Transverse colon (tissue), 4 donors: ENCODE results near the gene RNF145. TPM values are rescaled to one million over a fixed set of nuclear protein-coding genes. Genes with fewer than 3 reads are reported as not detected.
"Not testable (repeated sequence)": the region's sequence is repeated elsewhere in the genome, so short reads cannot be mapped to it uniquely, and the experiment has no call there.

Experiments used
- DNase-seq: peaks from one replicate; pipeline ENCODE4 v3.0.0-alpha.2; 2019
- H3K27ac ChIP-seq, 4 donors: fragments of 200-600 bp; sonication (generic); 2 replicates each; pipeline ENCODE4 v1.5.1; 2016 to 2018; ENCODE audit warnings: inconsistent platforms in 4 of 4
- H3K27me3 ChIP-seq: fragments of 200-600 bp; sonication (generic); 2 replicates; pipeline ENCODE4 v1.5.1; 2017; ENCODE audit warnings: inconsistent platforms
- H3K36me3 ChIP-seq, 4 donors: fragments of 200-600 bp; sonication (generic); 2 replicates each; pipeline ENCODE4 v1.5.1; 2017 to 2019; ENCODE audit warnings: inconsistent platforms in 4 of 4
- H3K4me1 ChIP-seq, 4 donors: fragments of 200-600 bp; sonication (generic); 2 replicates each; pipeline ENCODE4 v1.5.1; 2017 to 2020; ENCODE audit warnings: inconsistent platforms in 4 of 4
- H3K4me3 ChIP-seq, 4 donors: fragments of 200-600 bp; sonication (generic); 1 replicate in 1 of 4; 2 replicates in 3 of 4; pipeline versions ENCODE4 v1.5.1 to v1.6.1; 2017 to 2019; ENCODE audit warnings: inconsistent platforms in 4 of 4
- H3K9me3 ChIP-seq, 2 donors: fragments of 200-600 bp; sonication (generic); 2 replicates each; pipeline ENCODE4 v1.5.1; 2017 to 2019; ENCODE audit warnings: inconsistent platforms in 2 of 2
- CTCF ChIP-seq, 5 experiments: fragments of 200-600 bp in 3 of 5; fragments of 450-650 bp in 2 of 5; sonication (generic) in 3 of 5; IDR thresholded peaks; 1 replicate in 2 of 5; 2 replicates in 3 of 5; pipeline ENCODE4 v1.5.1; 2016 to 2017; ENCODE audit warnings: antibody characterized with exemption in 5 of 5, inconsistent platforms in 3 of 5, mild to moderate bottlenecking in 2 of 5, moderate library complexity in 1 of 5
- EP300 ChIP-seq: sonication (generic); formaldehyde crosslinking; IDR thresholded peaks from one replicate; pipeline ENCODE4 v1.6.1; 2017; ENCODE audit warnings: antibody characterized with exemption, low read depth
- POLR2A ChIP-seq: fragments of 450-650 bp; IDR thresholded peaks from one replicate; pipeline ENCODE4 v1.6.1; 2016; ENCODE audit warnings: antibody characterized with exemption, mild to moderate bottlenecking, moderate library complexity
- POLR2AphosphoS5 ChIP-seq, 3 donors: sonication (generic); formaldehyde crosslinking; IDR thresholded peaks; one replicate each; pipeline ENCODE4 v1.6.1; 2016; ENCODE audit warnings: antibody characterized with exemption in 3 of 3
- WGBS, 2 donors: methylation state at CpG; one replicate each; pipeline ENCODE4 v1.1.5; 2018; ENCODE audit warnings: low coverage in 1 of 2; 5-methylcytosine and 5-hydroxymethylcytosine counted together
- in situ Hi-C, 4 donors: fragments of 200-750 bp; cut with MboI; loops; one replicate each; pipeline versions ENCODE4 v1.15.0 to v1.15.1; 2017; ENCODE audit warnings: low sequenced_read_pairs in 3 of 4, low pct_ligation_motif_present in 1 of 4, low pct_unique_long_range_greater_than_20kb in 1 of 4
- intact Hi-C: fragments of 100-400 bp; cut with DNase I; formaldehyde crosslinking; loops from one replicate; pipeline ENCODE4 v1.15.1; 2023; ENCODE audit warnings: low total_unique reads
- total RNA-seq, 4 donors: library from RNA; depleted of rRNA; stranded (reverse); fragments of >200 nt; gene quantifications; one replicate each; pipeline ENCODE4 v1.1.0, GENCODE V29; 2016

RNF145 gene
- total RNA-seq, 4 donors from 2014 or later, result 11.5 to 59.4 (median 29.2) TPM

- 88 to 90% methylated on average over 6 to 9 of the region's 9 CpGs for WGBS, 2 donors
- no peak for TF ChIP-seq CTCF (IDR thresholded peaks at IDR 0.05)
- no peak for TF ChIP-seq POLR2AphosphoS5 (IDR thresholded peaks at IDR 0.05)
- TF ChIP-seq POLR2A, result no peak
- TF ChIP-seq EP300, result no peak
- Histone ChIP-seq H3K4me1 (peaks cover 0 to 9% (median 3%) of the 10 kb centered on the region in 4 donors), H3K9me3 (no peaks in the 10 kb centered on the region), H3K27ac (no peak overlapping the region), H3K36me3 (peaks cover 0 to 28% (median 6%) of the 10 kb centered on the region in 4 donors), H3K4me3 (no peak overlapping the region), H3K27me3 (no peaks in the 10 kb centered on the region)
- in situ Hi-C loops, result loop anchor here in 3 of 4 donors (25.0 kb wide), 2 partner anchors 101 to 826 kb away; partner anchors contain the start of gene UBLCP1 (in 1 of the 3)
- intact Hi-C loops, result no loop called here
- DNase-seq, result no peak
These were observed 47.8 kb downstream of the RNF145 start for GRCh38 chr5:159161361-159162214.

GRCh38 chr5:159158553-159159091, 50.7 kb downstream of the RNF145 start:
- H3K27me3 ChIP-seq, H3K4me3 ChIP-seq, H3K27ac ChIP-seq, H3K4me1 ChIP-seq, DNase-seq, H3K9me3 ChIP-seq: not testable (repeated sequence)
- intact Hi-C loops, result loop anchor here (10.0 kb wide), 1 partner anchor 106 kb away; the partner anchor contains the start of gene UBLCP1
- H3K36me3 ChIP-seq, result peaks cover 0 to 25% (median 5%) of the 10 kb centered on the region in 4 donors
- 67 to 72% methylated on average over 3 to 4 of the region's 4 CpGs for WGBS, 2 donors
- in situ Hi-C loops, result loop anchor here in 3 of 4 donors (10.0 to 25.0 kb wide), 4 partner anchors 104 to 829 kb away; partner anchors contain the start of gene UBLCP1 (in 2 of the 3)

GRCh38 chr5:159157552-159157951, 51.8 kb downstream of the RNF145 start:
- Histone ChIP-seq H3K27ac (no peak overlapping the region), H3K27me3 (no peaks in the 10 kb centered on the region), H3K4me3 (no peak overlapping the region), H3K36me3 (peaks cover 0 to 19% (median 5%) of the 10 kb centered on the region in 4 donors), H3K4me1 (peaks cover 0 to 9% (median 3%) of the 10 kb centered on the region in 4 donors), H3K9me3 (no peaks in the 10 kb centered on the region)
- in situ Hi-C loops, result loop anchor here in 3 of 4 donors (10.0 to 25.0 kb wide), 4 partner anchors 105 to 830 kb away; partner anchors contain the start of gene UBLCP1 (in 2 of the 3)
- intact Hi-C loops, result loop anchor here (10.0 kb wide), 1 partner anchor 107 kb away; the partner anchor contains the start of gene UBLCP1
- DNase-seq, result no peak
- 50 to 68% methylated on average over 1 of the region's 1 CpG for WGBS, 2 donors
- no peak for TF ChIP-seq POLR2A
- no peak for TF ChIP-seq EP300
- TF ChIP-seq CTCF (IDR thresholded peaks at IDR 0.05), result no peak
- TF ChIP-seq POLR2AphosphoS5 (IDR thresholded peaks at IDR 0.05), result no peak

GRCh38 chr5:159156426-159157238, 52.7 kb downstream of the RNF145 start:
- in situ Hi-C loops, result loop anchor here in 3 of 4 donors (10.0 to 25.0 kb wide), 4 partner anchors 106 to 831 kb away; partner anchors contain the start of gene UBLCP1 (in 2 of the 3)
- Histone ChIP-seq H3K27ac (peak overlapping the region in 1 of 4 donors; percentile 6), H3K9me3 (no peaks in the 10 kb centered on the region), H3K4me3 (no peak overlapping the region), H3K4me1 (peaks cover 0 to 9% (median 3%) of the 10 kb centered on the region in 4 donors), H3K36me3 (peaks cover 0 to 18% (median 5%) of the 10 kb centered on the region in 4 donors), H3K27me3 (no peaks in the 10 kb centered on the region)
- WGBS, 2 donors, result 43 to 68% methylated on average over 4 to 6 of the region's 6 CpGs
- peak; percentile 10 for DNase-seq
- TF ChIP-seq POLR2AphosphoS5 (IDR thresholded peaks at IDR 0.05) (no peak), EP300 (no peak), POLR2A (no peak), CTCF (IDR thresholded peaks at IDR 0.05) (peak; percentile 79 to 89 (median 86))
- intact Hi-C loops, result loop anchor here (10.0 kb wide), 1 partner anchor 108 kb away; the partner anchor contains the start of gene UBLCP1
